Stimulated activated naive CD8-positive, alpha-beta T cell treated with anti-CD3 and anti-CD28 coated beads, Interleukin-15, amount 100 ng/mL, for 72 hours (primary cell): Measurements from ENCODE around the gene BCAR1.

Experiments used
- ATAC-seq: fragments of 150-1000 bp; cut with Tn5 transposase; 2 replicates; pipeline ENCODE4 v1.10.0; 2021; ENCODE audit warnings: mild to moderate bottlenecking, moderate library complexity
- DNase-seq, 2 donors: peaks; one replicate each; pipeline ENCODE4 v3.0.0; 2021 to 2022
- H3K27ac Mint-ChIP-seq, 2 donors: one replicate each; pipeline ENCODE4 v1.8.0; 2022; ENCODE audit warnings: mild to moderate bottlenecking in 2 of 2, mixed read lengths in 2 of 2, moderate library complexity in 2 of 2
- H3K27me3 Mint-ChIP-seq: one replicate; pipeline ENCODE4 v1.8.0; 2022; ENCODE audit warnings: mixed read lengths
- H3K4me1 Mint-ChIP-seq: one replicate; pipeline ENCODE4 v1.8.0; 2022; ENCODE audit warnings: mild to moderate bottlenecking, mixed read lengths
- H3K4me3 Mint-ChIP-seq, 2 donors: one replicate each; pipeline ENCODE4 v1.8.0; 2022; ENCODE audit warnings: mild to moderate bottlenecking in 2 of 2, mixed read lengths in 2 of 2, moderate library complexity in 1 of 2
- H3K9me3 Mint-ChIP-seq, 2 donors: one replicate each; pipeline ENCODE4 v1.8.0; 2022; ENCODE audit warnings: mixed read lengths in 2 of 2

BCAR1 gene

GRCh38 chr16:75197522-75198134 lies 53.8 kb downstream of the BCAR1 start:
- H3K9me3 Mint-ChIP-seq, result no peaks in the 10 kb centered on the region
- H3K4me3 Mint-ChIP-seq, result no peak overlapping the region
- H3K4me1 Mint-ChIP-seq, result peaks cover 26% of the 10 kb centered on the region
- peaks cover 42% of the 10 kb centered on the region for H3K27me3 Mint-ChIP-seq
- no peak overlapping the region for H3K27ac Mint-ChIP-seq
- ATAC-seq, result no peak
- DNase-seq, result no peak

- peaks cover 26% of the 10 kb centered on the region for H3K4me1 Mint-ChIP-seq
- H3K27me3 Mint-ChIP-seq, result peaks cover 42% of the 10 kb centered on the region
- no peak for ATAC-seq
- H3K4me3 Mint-ChIP-seq, result no peak overlapping the region
- no peak overlapping the region for H3K27ac Mint-ChIP-seq
- H3K9me3 Mint-ChIP-seq, result no peaks in the 10 kb centered on the region
- DNase-seq, result no peak
Observed at GRCh38 chr16:75196836-75197235, 54.6 kb downstream of the BCAR1 start.

- Mint-ChIP-seq H3K27ac (no peak overlapping the region), H3K4me1 (peaks cover 21% of the 10 kb centered on the region), H3K4me3 (no peak overlapping the region), H3K27me3 (peaks cover 42% of the 10 kb centered on the region), H3K9me3 (no peaks in the 10 kb centered on the region)
- ATAC-seq, result no peak
- no peak for DNase-seq
Observed at GRCh38 chr16:75195811-75196790, 55.3 kb downstream of the BCAR1 start.

- ATAC-seq, result no peak
- peak overlapping the region in 1 of 2 donors; percentile 57 for H3K27ac Mint-ChIP-seq
- peaks cover 9% of the 10 kb centered on the region for H3K4me1 Mint-ChIP-seq
- H3K9me3 Mint-ChIP-seq, result no peaks in the 10 kb centered on the region
- peaks cover 39% of the 10 kb centered on the region for H3K27me3 Mint-ChIP-seq
- DNase-seq, result no peak
- no peak overlapping the region for H3K4me3 Mint-ChIP-seq
Observed at GRCh38 chr16:75193730-75194444, 57.5 kb downstream of the BCAR1 start.

GRCh38 chr16:75193265-75193650 lies 58.2 kb downstream of the BCAR1 start:
- no peak overlapping the region for H3K27ac Mint-ChIP-seq
- no peak overlapping the region for H3K4me3 Mint-ChIP-seq
- H3K9me3 Mint-ChIP-seq, result no peaks in the 10 kb centered on the region
- H3K27me3 Mint-ChIP-seq, result peaks cover 36% of the 10 kb centered on the region
- H3K4me1 Mint-ChIP-seq, result peaks cover 9% of the 10 kb centered on the region
- no peak for DNase-seq
- no peak for ATAC-seq

GRCh38 chr16:75192606-75193264 lies 58.7 kb downstream of the BCAR1 start:
- Mint-ChIP-seq H3K27ac (no peak overlapping the region), H3K27me3 (peaks cover 31% of the 10 kb centered on the region), H3K9me3 (no peaks in the 10 kb centered on the region), H3K4me3 (no peak overlapping the region), H3K4me1 (peaks cover 4% of the 10 kb centered on the region)
- ATAC-seq (no peak), DNase-seq (no peak)

- H3K27ac Mint-ChIP-seq, result no peak overlapping the region
- peaks cover 13% of the 10 kb centered on the region for H3K27me3 Mint-ChIP-seq
- no peaks in the 10 kb centered on the region for H3K4me1 Mint-ChIP-seq
- DNase-seq, result no peak
- H3K9me3 Mint-ChIP-seq, result peaks cover 0 to 4% of the 10 kb centered on the region in 2 donors
- no peak for ATAC-seq
- no peak overlapping the region for H3K4me3 Mint-ChIP-seq
Observed at GRCh38 chr16:75189638-75190245, 61.7 kb downstream of the BCAR1 start.

GRCh38 chr16:75188832-75189477 lies 62.5 kb downstream of the BCAR1 start:
- no peak for DNase-seq
- no peak for ATAC-seq
- no peak overlapping the region for H3K4me3 Mint-ChIP-seq
- no peaks in the 10 kb centered on the region for H3K4me1 Mint-ChIP-seq
- no peak overlapping the region for H3K27ac Mint-ChIP-seq
- H3K27me3 Mint-ChIP-seq, result peaks cover 13% of the 10 kb centered on the region
- H3K9me3 Mint-ChIP-seq, result peaks cover 0 to 4% of the 10 kb centered on the region in 2 donors

- Mint-ChIP-seq H3K4me1 (no peaks in the 10 kb centered on the region), H3K27me3 (peaks cover 8% of the 10 kb centered on the region), H3K27ac (no peak overlapping the region), H3K9me3 (peaks cover 17 to 23% of the 10 kb centered on the region in 2 donors), H3K4me3 (no peak overlapping the region)
- no peak for ATAC-seq
- DNase-seq, result no peak
Observed at GRCh38 chr16:75181630-75182029, 69.8 kb downstream of the BCAR1 start.

- Mint-ChIP-seq H3K4me1 (no peaks in the 10 kb centered on the region), H3K27me3 (peaks cover 8% of the 10 kb centered on the region), H3K27ac (no peak overlapping the region), H3K4me3 (no peak overlapping the region), H3K9me3 (peaks cover 23 to 41% of the 10 kb centered on the region in 2 donors)
- DNase-seq (no peak), ATAC-seq (no peak)
Observed at GRCh38 chr16:75179208-75179607, 72.2 kb downstream of the BCAR1 start.
